ENCODE measurements around the gene SFXN2.
A peak's percentile ranks its signal among the peaks of the same experiment; 100 is the strongest.

SFXN2 gene

DNA sequence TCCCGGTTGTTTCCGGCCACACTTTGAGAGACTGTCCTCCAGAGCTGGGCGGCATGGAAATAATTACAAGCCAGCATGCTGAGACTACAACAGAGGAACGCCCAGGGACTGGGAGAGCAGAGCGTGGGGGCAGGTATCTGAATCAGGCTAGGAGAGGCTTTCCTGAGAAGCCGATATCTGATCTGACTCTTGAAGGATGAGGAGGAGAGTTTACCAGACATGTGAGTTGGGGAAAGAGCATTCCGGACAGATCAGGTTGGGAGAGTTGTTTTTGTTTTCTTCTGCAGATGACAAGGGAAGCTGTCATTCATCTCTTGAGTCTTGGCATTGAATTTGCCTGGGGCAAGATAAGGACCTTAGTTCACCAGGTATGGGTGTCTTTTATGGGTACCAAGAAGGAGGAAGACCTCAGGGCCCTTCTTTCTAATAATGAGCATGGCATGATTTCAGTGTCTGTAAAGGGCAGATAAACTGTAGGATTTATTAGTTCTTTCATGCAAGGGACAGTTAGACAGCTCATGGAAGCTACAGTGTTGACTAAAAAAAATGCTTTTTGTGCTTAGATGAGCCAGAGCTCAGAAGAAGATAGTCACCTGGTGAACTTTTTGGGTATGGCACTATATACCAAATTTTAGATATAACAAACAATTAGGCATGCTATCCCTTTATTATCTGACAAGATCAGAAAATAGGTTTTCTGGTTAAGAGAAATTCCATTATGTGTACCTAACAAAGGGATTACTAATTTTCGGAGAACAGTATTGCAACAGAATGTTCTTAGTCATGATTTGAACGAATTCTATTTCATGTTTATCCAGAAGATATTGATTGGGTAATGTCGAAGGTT is 65.5 kb downstream of the SFXN2 start:
- DNase-seq = no peak

DNA sequence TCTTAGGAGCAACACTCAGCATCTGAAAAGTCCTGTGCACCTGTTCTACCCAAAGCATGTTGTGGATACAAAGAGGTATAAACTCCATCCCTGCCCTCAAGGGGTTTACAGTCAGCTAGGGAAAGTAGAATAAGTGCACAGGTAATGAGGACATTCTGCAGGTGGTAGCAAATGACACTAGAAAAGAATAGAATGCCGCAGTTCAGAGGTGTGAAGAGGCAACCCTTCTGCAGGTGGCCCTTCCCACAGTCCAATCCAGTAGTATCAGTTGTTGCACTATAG is 66.0 kb downstream of the SFXN2 start:
- no peak for DNase-seq

DNA sequence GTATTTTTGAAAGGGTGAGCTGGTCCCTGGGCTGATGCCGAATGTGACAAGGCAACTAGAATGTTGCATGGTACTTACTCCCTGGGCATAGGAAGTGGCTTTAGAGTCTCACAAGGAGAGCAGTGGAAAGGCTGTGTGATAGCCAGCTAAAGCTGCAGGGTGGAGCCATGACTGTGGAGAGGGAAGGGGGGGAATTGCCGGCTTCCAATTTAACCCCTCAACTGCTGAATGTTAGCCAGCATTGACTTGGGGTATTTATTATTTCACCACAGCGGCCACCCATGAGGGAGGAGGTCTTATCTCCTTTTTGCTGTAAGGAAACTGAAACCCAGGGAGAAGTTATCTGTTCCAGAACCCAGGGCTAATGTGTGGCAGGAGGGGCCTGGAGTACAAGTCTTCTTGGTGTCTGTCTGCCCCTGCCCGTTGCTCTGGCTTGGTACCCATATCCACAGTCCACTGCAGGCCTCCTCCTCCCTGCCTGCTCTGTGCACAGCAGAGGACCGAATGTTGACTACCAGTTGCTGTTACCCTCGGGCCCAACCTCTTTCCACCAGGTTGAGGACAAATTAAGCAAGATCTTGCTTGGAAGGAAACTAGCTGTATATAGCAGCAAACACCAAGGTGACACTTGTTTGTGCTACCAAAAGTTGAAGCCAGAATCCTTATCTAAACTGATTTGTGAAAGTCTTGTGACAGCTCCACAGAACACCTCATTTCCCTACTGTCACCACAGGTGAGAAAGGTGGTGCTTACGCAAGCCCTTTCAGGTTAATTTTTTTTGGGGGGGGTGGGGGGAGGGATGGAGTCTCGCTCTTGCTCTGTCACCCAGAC is 66.9 kb downstream of the SFXN2 start:
- no peak for DNase-seq

DNA sequence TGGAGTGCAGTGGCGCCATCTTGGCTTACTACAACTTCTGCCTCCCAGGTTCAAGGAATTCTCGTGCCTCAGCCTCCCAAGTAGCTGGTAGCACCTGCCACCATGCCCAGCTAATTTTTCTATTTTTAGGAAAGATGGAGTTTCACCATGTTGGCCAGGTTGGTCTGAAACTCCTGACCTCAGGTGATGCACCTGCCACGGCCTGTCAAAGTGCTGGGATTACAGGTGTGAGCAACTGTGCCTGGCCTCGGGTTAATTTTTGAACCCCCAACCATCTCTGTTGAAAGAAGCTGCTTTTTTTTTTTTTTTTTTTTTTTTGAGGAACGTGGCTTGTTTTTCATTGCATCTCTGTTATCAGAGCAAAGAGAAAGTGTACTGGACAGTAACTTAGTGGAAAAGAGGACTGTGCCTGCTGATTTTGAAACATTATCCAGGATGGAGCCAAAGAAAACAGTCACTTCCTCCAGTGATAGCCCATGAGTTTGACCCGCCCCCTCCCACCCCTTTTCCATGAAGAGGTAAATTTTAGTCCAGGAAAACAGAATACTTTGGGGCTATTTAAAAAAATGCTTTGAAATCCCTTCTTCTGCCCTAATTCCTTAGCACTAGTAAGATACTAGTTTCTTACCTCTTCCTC is 67.6 kb downstream of the SFXN2 start:
- DNase-seq = no peak

DNA sequence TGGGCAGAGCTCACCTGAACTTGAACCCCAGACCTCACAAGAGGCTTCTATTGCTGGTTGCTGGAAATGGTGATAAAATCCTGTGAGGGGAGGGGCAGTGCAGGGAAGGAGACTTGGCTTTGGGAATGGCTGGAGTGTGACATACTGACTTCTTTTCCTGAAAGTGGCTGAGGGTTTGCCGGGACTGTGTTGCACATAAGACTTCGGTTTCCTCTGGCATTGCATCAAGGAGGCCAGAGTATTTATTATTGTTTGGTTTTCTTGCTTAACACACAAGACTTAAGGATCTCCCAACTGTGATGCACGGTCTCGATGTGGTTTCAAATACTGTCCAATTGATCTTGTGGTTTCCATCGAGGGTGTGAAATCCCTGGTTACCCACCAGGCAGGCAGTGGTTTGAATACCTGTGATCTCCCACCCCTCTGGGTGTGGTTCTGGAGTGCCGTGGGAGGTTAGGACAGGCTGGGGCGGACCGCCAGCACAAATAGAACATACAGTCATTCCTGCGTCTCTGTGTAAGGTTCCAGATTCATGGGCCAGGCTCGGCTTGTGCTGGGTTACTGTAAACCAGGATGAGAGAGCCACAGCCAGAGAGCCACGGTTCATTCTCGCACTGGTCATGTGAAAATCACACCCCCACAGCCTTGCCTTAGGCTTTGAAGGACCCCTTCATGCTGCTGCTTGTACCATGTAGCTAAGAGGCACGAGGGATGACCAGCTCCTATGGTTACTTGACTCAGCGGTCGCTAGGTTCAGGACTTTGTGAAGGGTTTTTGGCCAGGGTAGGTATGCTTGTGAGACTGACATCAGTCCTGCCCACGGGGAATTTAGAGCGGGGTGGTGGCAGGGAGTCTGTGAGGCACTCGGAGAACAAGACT is 68.5 kb downstream of the SFXN2 start:
- DNase-seq = no peak

DNA sequence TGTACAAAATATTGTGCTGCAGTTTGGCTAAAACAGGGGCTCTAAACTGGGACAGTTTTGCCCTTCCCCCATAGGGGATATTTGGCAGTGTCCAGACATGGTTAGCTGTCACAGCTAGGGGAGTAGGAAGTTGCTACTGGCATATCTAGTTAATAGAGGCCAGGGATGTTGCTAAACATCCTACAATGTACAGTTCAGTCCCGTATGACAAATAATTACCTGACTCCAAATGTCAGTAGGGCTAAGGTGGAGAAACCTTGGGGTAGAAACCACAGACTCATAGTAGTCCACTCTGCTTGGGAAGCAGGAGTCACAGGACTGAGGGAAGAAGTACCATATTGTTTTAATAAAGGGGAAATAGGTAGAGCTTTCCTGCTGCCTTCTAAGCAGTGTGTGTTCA is 69.1 kb downstream of the SFXN2 start:
- DNase-seq = no peak

DNA sequence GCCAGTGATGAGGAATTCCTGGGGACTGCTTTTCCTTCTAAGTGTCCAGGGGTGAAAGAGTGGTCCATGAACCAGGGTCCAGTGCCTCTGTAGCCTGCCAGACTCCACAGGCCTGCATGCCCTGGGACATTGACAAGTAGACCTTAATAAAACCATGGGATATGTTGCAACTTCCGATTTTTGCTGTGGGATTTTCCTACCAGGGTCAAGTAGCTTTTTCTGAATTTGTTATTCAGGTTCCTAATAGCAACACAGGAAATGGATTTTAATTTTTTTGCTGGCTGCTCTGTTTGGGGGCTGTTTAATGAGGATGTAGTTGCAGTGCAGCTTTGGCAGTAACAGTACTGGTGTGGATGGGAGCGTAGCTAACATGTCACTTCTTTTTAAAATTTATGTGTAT is 71.4 kb downstream of the SFXN2 start:
- peak; percentile 19 to 21 for DNase-seq

DNA sequence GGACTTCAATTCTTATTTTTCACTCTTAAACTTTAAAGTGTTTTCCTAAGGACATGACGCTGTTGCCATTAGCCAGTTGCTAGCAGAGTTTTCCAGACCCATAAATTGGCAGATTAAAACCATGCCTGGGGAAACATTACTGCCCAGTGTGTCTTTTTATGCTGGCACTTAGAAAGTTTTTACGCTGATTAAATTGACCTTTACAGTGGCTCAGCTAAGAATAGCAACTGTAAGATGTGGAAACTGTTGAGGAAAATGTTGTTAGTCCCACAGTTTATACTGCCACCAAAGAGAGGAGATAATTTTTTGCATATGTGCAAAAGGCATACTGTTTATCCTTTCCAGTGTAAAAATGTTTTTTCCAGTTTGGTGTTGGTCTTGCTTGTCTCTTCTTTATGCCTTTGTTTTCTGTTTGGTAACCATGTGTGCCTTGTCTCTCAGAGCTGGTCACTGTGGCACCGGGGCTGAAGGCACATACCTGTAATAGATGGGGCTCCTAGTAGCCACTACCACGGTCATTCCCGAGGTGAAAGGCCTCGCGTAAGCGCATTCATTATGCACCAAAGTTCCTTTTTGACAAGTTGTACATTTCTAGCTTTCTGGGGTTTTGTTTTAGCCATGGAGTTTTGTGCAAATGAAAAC is 77.4 kb downstream of the SFXN2 start:
- DNase-seq = no peak

Data from CD4-positive, alpha-beta T cell treated with Interferon alpha-2 for 1 hour (primary cell).